H9 (cell line): ENCODE data around the gene ZNF638. TPM values are rescaled to one million over a fixed set of nuclear protein-coding genes. Genes with fewer than 3 reads are reported as not detected.

ENCODE experiments used
- DNase-seq: peaks from one replicate; pipeline ENCODE4 v3.0.0-alpha.2; 2017
- H2AFZ ChIP-seq: one replicate; pipeline ENCODE4 v1.6.1; 2013; ENCODE audit warnings: mild to moderate bottlenecking, low read length, control low read depth, moderate library complexity
- H2AK5ac ChIP-seq: 2 replicates; pipeline ENCODE4 v1.6.1; 2013; ENCODE audit warnings: low read length, control low read depth, mixed read lengths; ENCODE audit not compliant: insufficient read length
- H2BK120ac ChIP-seq: one replicate; pipeline ENCODE4 v1.6.1; 2013; ENCODE audit warnings: low read depth, mild to moderate bottlenecking, low read length, control low read depth, inconsistent platforms; ENCODE audit not compliant: poor library complexity, severe bottlenecking
- H2BK12ac ChIP-seq: 2 replicates; pipeline ENCODE4 v1.6.1; 2013; ENCODE audit warnings: low read length, control low read depth, mixed read lengths, low read depth; ENCODE audit not compliant: insufficient read length
- H2BK15ac ChIP-seq: 2 replicates; pipeline ENCODE4 v1.6.1; 2013; ENCODE audit warnings: low read depth, low read length, control low read depth
- H2BK20ac ChIP-seq: one replicate; pipeline ENCODE4 v1.6.1; 2013; ENCODE audit warnings: low read depth, mild to moderate bottlenecking, low read length, control low read depth, inconsistent platforms; ENCODE audit not compliant: poor library complexity, severe bottlenecking
- H2BK5ac ChIP-seq: 2 replicates; pipeline ENCODE4 v1.6.1; 2013; ENCODE audit warnings: low read length, control low read depth, mixed read lengths; ENCODE audit not compliant: insufficient read length
- H3K14ac ChIP-seq: 2 replicates; pipeline ENCODE4 v1.6.1; 2013; ENCODE audit warnings: low read length, control low read depth; ENCODE audit not compliant: insufficient read depth
- H3K18ac ChIP-seq: 2 replicates; pipeline ENCODE4 v1.6.1; 2013; ENCODE audit warnings: low read depth, mild to moderate bottlenecking, mixed read lengths, low read length, control low read depth; ENCODE audit not compliant: insufficient read length
- H3K23ac ChIP-seq: 2 replicates; pipeline ENCODE4 v1.6.1; 2013; ENCODE audit warnings: low read length, control low read depth, mixed read lengths, low read depth; ENCODE audit not compliant: insufficient read length
- H3K23me2 ChIP-seq: 2 replicates; pipeline ENCODE4 v1.6.1; 2013; ENCODE audit warnings: low read depth, mild to moderate bottlenecking, mixed read lengths, low read length, control low read depth; ENCODE audit not compliant: insufficient read length, poor library complexity, severe bottlenecking
- H3K27ac ChIP-seq: 2 replicates; pipeline ENCODE4 v1.5.1; 2013; ENCODE audit warnings: low read length, control low read depth, mixed read lengths, low read depth; ENCODE audit not compliant: insufficient read length
- H3K27me3 ChIP-seq: 2 replicates; pipeline ENCODE4 v1.6.1; 2013; ENCODE audit warnings: low read length, control low read depth, inconsistent platforms; ENCODE audit not compliant: insufficient read depth
- H3K4ac ChIP-seq: 2 replicates; pipeline ENCODE4 v1.6.1; 2013; ENCODE audit warnings: low read depth, mild to moderate bottlenecking, control low read depth, inconsistent platforms, low read length, moderate library complexity
- H3K4me1 ChIP-seq: 2 replicates; pipeline ENCODE4 v1.6.1; 2013; ENCODE audit warnings: low read length, control low read depth, inconsistent platforms; ENCODE audit not compliant: insufficient read depth
- H3K4me2 ChIP-seq: 2 replicates; pipeline ENCODE4 v1.6.1; 2013; ENCODE audit warnings: low read length, control low read depth, mixed read lengths; ENCODE audit not compliant: insufficient read length, insufficient read depth
- H3K56ac ChIP-seq: 2 replicates; pipeline ENCODE4 v1.6.1; 2013; ENCODE audit warnings: low read depth, mild to moderate bottlenecking, mixed read lengths, low read length, control low read depth; ENCODE audit not compliant: insufficient read length
- H3K79me1 ChIP-seq: 2 replicates; pipeline ENCODE4 v1.6.1; 2013; ENCODE audit warnings: low read depth, mild to moderate bottlenecking, moderate library complexity, low read length, control low read depth, inconsistent platforms; ENCODE audit not compliant: insufficient read depth, poor library complexity, severe bottlenecking
- H3K79me2 ChIP-seq: 2 replicates; pipeline ENCODE4 v1.6.1; 2013; ENCODE audit warnings: low read length, control low read depth, inconsistent platforms; ENCODE audit not compliant: insufficient read depth
- H3K9ac ChIP-seq: 2 replicates; pipeline ENCODE4 v1.6.1; 2013; ENCODE audit warnings: low read length, control low read depth, mixed read lengths; ENCODE audit not compliant: insufficient read length; ENCODE audit errors: extremely low read depth
- H3K9me3 ChIP-seq: one replicate; pipeline ENCODE4 v1.6.1; 2013; ENCODE audit warnings: low read depth, low read length, inconsistent platforms; ENCODE audit not compliant: control insufficient read depth
- H3T11ph ChIP-seq: one replicate; pipeline ENCODE4 v1.6.1; 2013; ENCODE audit warnings: mild to moderate bottlenecking, low read length, control low read depth, inconsistent platforms
- H4K20me1 ChIP-seq: one replicate; pipeline ENCODE4 v1.6.1; 2013; ENCODE audit not compliant: control insufficient read depth, insufficient read length, insufficient read depth
- H4K5ac ChIP-seq: 2 replicates; pipeline ENCODE4 v1.6.1; 2013; ENCODE audit warnings: low read depth, mild to moderate bottlenecking, mixed read lengths, low read length, control low read depth; ENCODE audit not compliant: insufficient read length
- H4K8ac ChIP-seq: replicated peaks from 2 replicates; pipeline ENCODE4 v1.6.1; 2013; ENCODE audit warnings: low read length, control low read depth, mixed read lengths, low read depth; ENCODE audit not compliant: insufficient read length
- H4K91ac ChIP-seq: 2 replicates; pipeline ENCODE4 v1.6.1; 2013; ENCODE audit warnings: low read depth, mild to moderate bottlenecking, moderate library complexity, mixed read lengths, low read length, control low read depth; ENCODE audit not compliant: insufficient read length
- H3K27ac Mint-ChIP-seq, 3 experiments: 2 replicates in 2 of 3; 3 replicates in 1 of 3; pipeline ENCODE4 v1.8.0; 2020 to 2021; ENCODE audit warnings: mixed read lengths in 3 of 3, mild to moderate bottlenecking in 1 of 3, moderate library complexity in 1 of 3
- H3K27me3 Mint-ChIP-seq: 2 replicates; pipeline ENCODE4 v1.8.0; 2021; ENCODE audit warnings: low read depth, mild to moderate bottlenecking, moderate library complexity, mixed read lengths
- H3K36me3 Mint-ChIP-seq, 3 experiments: 2 replicates in 2 of 3; 3 replicates in 1 of 3; pipeline ENCODE4 v1.8.0; 2020 to 2021; ENCODE audit warnings: low read depth in 3 of 3, mixed read lengths in 3 of 3; ENCODE audit not compliant: insufficient read depth in 1 of 3
- H3K4me1 Mint-ChIP-seq, 2 experiments: 2 replicates each; pipeline ENCODE4 v1.8.0; 2020; ENCODE audit warnings: mixed read lengths in 2 of 2
- H3K4me3 Mint-ChIP-seq, 2 experiments: 2 replicates in 1 of 2; 3 replicates in 1 of 2; pipeline ENCODE4 v1.8.0; 2020 to 2021; ENCODE audit warnings: mild to moderate bottlenecking in 2 of 2, mixed read lengths in 2 of 2, moderate library complexity in 1 of 2
- H3K9me3 Mint-ChIP-seq, 2 experiments: 2 replicates in 1 of 2; 3 replicates in 1 of 2; pipeline ENCODE4 v1.8.0; 2020; ENCODE audit warnings: mild to moderate bottlenecking in 2 of 2, mixed read lengths in 2 of 2, moderate library complexity in 1 of 2
- CTCF ChIP-seq: fragments of 200-600 bp; sonication (generic); conservative IDR thresholded peaks from 3 replicates; pipeline ENCODE4 v1.8.0; 2021; ENCODE audit warnings: antibody characterized with exemption, mild to moderate bottlenecking
- whole genome bisulfite sequencing: extraction: QIAGEN DNeasy Blood & Tissue Kit; methylation state at CpG from one replicate; pipeline ENCODE4 v1.1.7; 2013; ENCODE audit warnings: missing lambda C conversion rate, low lambda C conversion rate, mixed read lengths; ENCODE audit not compliant: insufficient read length; ENCODE audit errors: extremely low coverage; 5-methylcytosine and 5-hydroxymethylcytosine counted together
- total RNA-seq: library from RNA; stranded (reverse); gene quantifications from 2 replicates; pipeline ENCODE4 v1.2.1, GENCODE V29; 2021

ZNF638 gene
- total RNA-seq, 1 experiment from 2014 or later: 146 TPM

- peaks cover 0 to 2% (median 0%) of the 10 kb centered on the region in 3 experiments; a peak in 2 of 7 replicates for H3K36me3 Mint-ChIP-seq
- Histone ChIP-seq H2AFZ (no peak overlapping the region), H3K56ac (no peak overlapping the region), H3K4me2 (no peak overlapping the region), H2BK20ac (no peak overlapping the region), H4K5ac (no peak overlapping the region), H3K18ac (no peak overlapping the region), H3K14ac (no peak overlapping the region; the same call in 1 of the 2 replicates), H2BK12ac (no peak overlapping the region), H4K20me1 (no peaks in the 10 kb centered on the region), H3K4me1 (peaks cover 2% of the 10 kb centered on the region; the same call in 1 of the 2 replicates), H3K23me2 (no peaks in the 10 kb centered on the region), H3K23ac (no peak overlapping the region), H2AK5ac (no peak overlapping the region), H3K9me3 (no peaks in the 10 kb centered on the region), H2BK15ac (no peak overlapping the region), H3K27me3 (no peaks in the 10 kb centered on the region), H2BK5ac (no peak overlapping the region), H3K27ac (no peak overlapping the region), H3K9ac (no peak overlapping the region), H4K91ac (no peak overlapping the region), H3T11ph (no peak overlapping the region), H4K8ac (no peak overlapping the region), H3K79me1 (no peaks in the 10 kb centered on the region), H3K4ac (no peak overlapping the region), H2BK120ac (no peak overlapping the region), H3K79me2 (no peaks in the 10 kb centered on the region)
- H3K9me3 Mint-ChIP-seq: no peaks in the 10 kb centered on the region; a peak in 1 of 5 replicates
- peaks cover 5% of the 10 kb centered on the region for H3K27me3 Mint-ChIP-seq
- H3K4me1 Mint-ChIP-seq: peaks cover 24 to 30% of the 10 kb centered on the region in 2 experiments
- H3K4me3 Mint-ChIP-seq: no peak overlapping the region
- no peak for TF ChIP-seq CTCF
- DNase-seq: no peak
- H3K27ac Mint-ChIP-seq: peak overlapping the region in 1 of 3 experiments; percentile 57; a peak in 1 of 7 replicates
- WGBS: no CpG with 5 or more reads among the region's 10 CpGs
These were observed 151.7 kb downstream of the ZNF638 start for GRCh38 chr2:71483246-71483645.
